ENCODE results near the gene ANKRD13C. TPM values are rescaled to one million over a fixed set of nuclear protein-coding genes. Genes with fewer than 3 reads are reported as not detected.
"Not testable (repeated sequence)": the region's sequence is repeated elsewhere in the genome, so short reads cannot be mapped to it uniquely, and the experiment has no call there.

The ANKRD13C gene
- polyA plus RNA-seq, 3 donors, result 30.1 to 32.8 (median 31.9) TPM

DNA sequence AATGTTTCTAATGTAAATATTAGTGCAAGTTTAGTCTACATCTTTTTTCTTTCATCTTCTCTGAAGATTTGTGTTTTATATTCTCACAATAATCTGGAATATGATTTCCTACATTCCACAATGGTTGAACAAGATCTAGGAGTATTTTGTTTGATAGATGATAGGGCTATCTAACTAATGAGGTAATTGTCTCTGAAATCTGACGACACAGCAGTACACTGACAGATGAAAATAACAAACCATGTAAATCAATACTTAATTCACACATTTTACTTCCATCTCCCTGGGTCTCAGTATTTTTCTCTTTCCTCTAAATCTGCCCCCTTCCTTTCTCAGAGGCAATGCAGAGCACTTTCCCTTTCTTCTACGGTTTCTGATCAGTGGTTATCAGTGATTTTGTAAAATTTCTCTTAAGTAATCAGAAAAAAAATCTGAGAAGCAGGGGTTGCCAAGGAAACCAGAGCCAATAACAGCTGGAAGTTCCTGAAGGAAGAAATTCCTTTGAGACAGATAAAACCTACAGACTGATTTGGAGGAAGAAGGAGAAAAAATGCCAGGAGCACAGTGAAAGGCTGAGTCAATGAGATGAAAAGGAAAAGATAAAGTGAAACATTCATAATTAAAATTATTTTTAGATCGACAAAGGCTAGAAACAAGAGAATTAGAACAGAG is 7.3 kb upstream of the ANKRD13C start:
- no peak for DNase-seq (ENCODE audit: low read depth in 3 of 3, low spot score in 2 of 3)

- no peak for DNase-seq (ENCODE audit: low read depth in 3 of 3, low spot score in 2 of 3)
Measured at GRCh38 chr1:70360321-70360720, 5.8 kb upstream of the ANKRD13C start.

DNA sequence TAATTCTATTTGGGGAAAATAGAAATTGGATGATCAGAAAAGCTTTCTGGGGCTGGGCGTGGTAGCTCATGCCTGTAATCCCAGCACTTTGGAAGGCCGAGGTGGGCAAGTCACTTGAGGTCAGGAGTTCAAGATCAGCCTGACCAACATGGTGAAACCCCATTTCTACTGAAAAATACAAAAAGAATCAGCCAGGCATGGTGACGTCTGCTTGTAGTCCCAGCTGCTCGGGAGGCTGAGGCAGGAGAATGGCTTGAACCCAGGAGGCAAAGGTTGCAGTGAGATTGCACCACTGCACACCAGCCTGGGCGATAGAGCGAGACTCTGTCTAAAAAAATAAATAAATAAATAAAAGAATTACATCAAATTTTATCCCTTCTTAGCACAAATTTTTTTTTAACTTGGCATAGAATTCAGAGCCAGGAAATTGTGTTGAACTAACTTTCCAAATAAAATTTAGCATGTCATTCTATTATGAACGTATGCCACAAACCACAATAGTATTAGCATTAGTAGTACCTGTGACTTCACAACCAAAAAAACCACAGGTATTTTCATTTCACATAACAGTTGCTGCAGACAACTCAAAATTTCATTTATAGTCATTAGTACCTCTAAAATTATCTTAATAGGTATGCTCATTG is 4.5 kb upstream of the ANKRD13C start:
- DNase-seq (ENCODE audit: low read depth in 3 of 3, low spot score in 2 of 3), result no peak

GRCh38 chr1:70355920-70356319 is 1.4 kb upstream of the ANKRD13C start:
- no peak for DNase-seq (ENCODE audit: low read depth in 3 of 3, low spot score in 2 of 3)

GRCh38 chr1:70355111-70355407 is 537 bp upstream of the ANKRD13C start:
- no peak for DNase-seq (ENCODE audit: low read depth in 3 of 3, low spot score in 2 of 3)

- peak in 2 of 3 donors; percentile 21 to 26 for DNase-seq (ENCODE audit: low read depth in 3 of 3, low spot score in 2 of 3)
Measured at GRCh38 chr1:70353601-70354331, 756 bp downstream of the ANKRD13C start.

DNA sequence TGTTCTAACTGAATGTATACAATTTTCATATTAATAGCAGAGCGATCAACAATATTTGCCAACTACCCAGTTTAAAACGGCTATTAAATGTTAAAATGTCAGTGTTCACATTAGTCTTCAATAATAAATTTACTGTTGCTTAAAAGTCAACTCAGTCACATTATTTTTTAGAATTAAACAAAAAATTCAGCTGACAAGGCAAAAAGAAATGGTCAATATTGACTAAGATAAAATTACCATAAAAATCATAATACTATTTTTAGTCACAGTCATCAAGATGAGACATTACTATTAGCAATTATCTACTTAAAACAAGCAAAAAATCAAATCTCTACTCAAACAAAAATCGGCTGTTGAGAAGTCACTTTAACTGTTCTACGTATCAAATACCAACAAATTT is 1.5 kb downstream of the ANKRD13C start:
- no peak for DNase-seq (ENCODE audit: low read depth in 3 of 3, low spot score in 2 of 3)

DNA sequence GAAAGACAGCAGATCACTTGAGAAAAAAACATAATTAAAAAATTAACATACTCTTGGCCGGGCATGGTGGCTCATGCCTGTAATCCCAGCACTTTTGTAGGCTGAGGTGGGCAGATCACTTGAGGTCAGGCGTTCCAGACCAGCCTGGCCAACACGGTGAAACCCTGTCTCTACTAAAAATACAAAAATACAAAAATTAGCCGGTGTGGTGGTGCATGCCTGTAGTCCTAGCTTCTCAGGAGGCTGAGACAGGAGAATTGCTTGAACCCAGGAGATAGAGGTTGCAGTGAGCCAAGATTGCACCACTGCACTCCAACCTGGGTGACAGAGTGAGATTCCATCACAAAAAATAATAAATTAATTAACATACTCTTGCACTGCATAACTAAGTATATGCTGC is 4.7 kb downstream of the ANKRD13C start:
- DNase-seq (ENCODE audit: low read depth in 3 of 3, low spot score in 2 of 3), result not testable (repeated sequence)

DNA sequence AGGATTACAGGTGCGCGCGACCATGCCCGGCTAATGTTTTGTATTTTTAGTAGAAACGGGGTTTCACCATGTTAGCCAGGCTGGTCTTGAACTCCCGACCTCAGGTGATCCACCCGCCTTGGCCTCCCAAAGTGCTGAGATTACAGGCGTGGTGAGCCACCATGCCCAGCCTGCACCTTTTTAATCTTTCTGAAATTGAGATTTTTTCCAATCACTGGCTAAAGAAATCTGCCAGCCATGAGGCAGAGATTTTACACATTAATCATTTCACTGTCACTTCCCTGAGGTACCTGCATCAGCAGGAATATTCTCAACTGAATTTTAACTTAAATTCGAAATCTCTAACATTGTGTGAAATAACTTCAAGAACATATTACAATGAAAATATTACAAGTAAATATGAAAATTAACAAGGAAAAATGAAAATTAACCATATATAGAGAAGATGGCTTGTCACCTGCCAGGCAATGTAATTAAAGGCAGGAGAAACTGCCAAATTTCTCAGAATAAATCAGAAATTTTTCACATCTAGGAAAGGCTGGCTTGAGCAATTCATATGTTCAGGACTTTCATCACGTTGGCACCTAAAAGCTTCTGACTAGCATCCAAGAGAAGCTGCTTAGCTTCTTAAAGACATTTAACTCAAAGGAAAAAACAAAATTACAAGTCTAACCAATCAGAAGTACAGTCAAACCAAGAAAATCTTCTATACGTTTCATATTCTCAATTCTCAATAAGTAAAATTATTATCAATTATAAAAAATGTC is 5.9 kb downstream of the ANKRD13C start:
- DNase-seq (ENCODE audit: low read depth in 3 of 3, low spot score in 2 of 3), result no peak

- not testable (repeated sequence) for DNase-seq (ENCODE audit: low read depth in 3 of 3, low spot score in 2 of 3)
Measured at GRCh38 chr1:70339644-70340043, 14.9 kb downstream of the ANKRD13C start.

DNA sequence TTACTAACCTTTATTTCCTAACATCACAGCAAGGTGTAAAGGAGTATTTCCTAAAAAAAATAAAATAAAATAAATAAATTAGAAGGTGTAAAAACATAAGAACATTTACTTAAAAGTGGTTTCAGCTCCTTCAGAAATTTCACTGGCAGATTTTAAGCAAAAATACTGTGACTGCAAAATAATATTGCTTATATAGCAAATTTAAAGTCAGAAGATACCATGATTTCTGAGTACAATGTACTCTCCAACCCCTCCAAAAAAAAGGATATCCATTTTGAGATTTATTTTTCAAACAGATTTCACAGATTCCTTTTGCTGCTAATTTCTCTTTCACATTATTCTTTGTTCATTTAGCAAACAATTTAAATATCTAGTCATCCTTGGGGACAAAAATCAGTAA is 18.5 kb downstream of the ANKRD13C start:
- DNase-seq (ENCODE audit: low read depth in 3 of 3, low spot score in 2 of 3), result no peak

GRCh38 chr1:70334436-70334835 is 20.1 kb downstream of the ANKRD13C start:
- no peak for DNase-seq (ENCODE audit: low read depth in 3 of 3, low spot score in 2 of 3)

- DNase-seq (ENCODE audit: low read depth in 3 of 3, low spot score in 2 of 3), result no peak
Measured at GRCh38 chr1:70333245-70333644, 21.3 kb downstream of the ANKRD13C start.

GRCh38 chr1:70331962-70332361 is 22.6 kb downstream of the ANKRD13C start:
- no peak for DNase-seq (ENCODE audit: low read depth in 3 of 3, low spot score in 2 of 3)

- DNase-seq (ENCODE audit: low read depth in 3 of 3, low spot score in 2 of 3), result no peak
Measured at GRCh38 chr1:70327306-70328076, 27.0 kb downstream of the ANKRD13C start.

- no peak for DNase-seq (ENCODE audit: low read depth in 3 of 3, low spot score in 2 of 3)
Measured at GRCh38 chr1:70324683-70325082, 29.8 kb downstream of the ANKRD13C start.

GRCh38 chr1:70319750-70320149 is 34.8 kb downstream of the ANKRD13C start:
- no peak for DNase-seq (ENCODE audit: low read depth in 3 of 3, low spot score in 2 of 3)

- no peak for DNase-seq (ENCODE audit: low read depth in 3 of 3, low spot score in 2 of 3)
Measured at GRCh38 chr1:70318191-70318590, 36.3 kb downstream of the ANKRD13C start.

- DNase-seq (ENCODE audit: low read depth in 3 of 3, low spot score in 2 of 3), result no peak
Measured at GRCh38 chr1:70317087-70317486, 37.4 kb downstream of the ANKRD13C start.

GRCh38 chr1:70315782-70316181 is 38.7 kb downstream of the ANKRD13C start:
- no peak for DNase-seq (ENCODE audit: low read depth in 3 of 3, low spot score in 2 of 3)

Measured in right renal cortex interstitium (tissue), 3 donors.